GM10248 (cell line): ENCODE results near the gene SCARB1.

ENCODE experiments used
- CTCF ChIA-PET: fragments of 300-600 bp; sonication (Branson Sonifier 250); formaldehyde crosslinking; extraction: SDS; loops from one replicate; lab custom pipeline; 2021; ENCODE audit warnings: antibody characterized with exemption; lab: Yijun Ruan, JAX
- POLR2A ChIA-PET: fragments of 350-650 bp; sonication (Branson Sonifier 250); formaldehyde crosslinking; extraction: SDS; loops from one replicate; lab custom pipeline; 2020; ENCODE audit warnings: antibody characterized with exemption; lab: Yijun Ruan, JAX
- DNase-seq: peaks from one replicate; pipeline ENCODE4 v3.0.0; 2012; ENCODE audit errors: extremely low spot score
- TF ChIP-seq, protein P1 (sequence below): IDR thresholded peaks from 2 replicates; pipeline ENCODE4 v1.5.1; 2012; ENCODE audit warnings: mild to moderate bottlenecking, low read depth; ENCODE audit errors: extremely low read depth, missing control alignments, control extremely low read depth

SCARB1 gene

GRCh38 chr12:124795081-124795948 is 68.3 kb downstream of the SCARB1 start:
- ChIA-PET POLR2A (no interaction called here), CTCF (interaction anchor here (2.8 kb wide), 1 partner anchor 9 kb away, joined by 8 read pairs; no protein-coding TSS in a partner anchor)
- peak; percentile 82 for DNase-seq
- TF ChIP-seq, protein P1, sequence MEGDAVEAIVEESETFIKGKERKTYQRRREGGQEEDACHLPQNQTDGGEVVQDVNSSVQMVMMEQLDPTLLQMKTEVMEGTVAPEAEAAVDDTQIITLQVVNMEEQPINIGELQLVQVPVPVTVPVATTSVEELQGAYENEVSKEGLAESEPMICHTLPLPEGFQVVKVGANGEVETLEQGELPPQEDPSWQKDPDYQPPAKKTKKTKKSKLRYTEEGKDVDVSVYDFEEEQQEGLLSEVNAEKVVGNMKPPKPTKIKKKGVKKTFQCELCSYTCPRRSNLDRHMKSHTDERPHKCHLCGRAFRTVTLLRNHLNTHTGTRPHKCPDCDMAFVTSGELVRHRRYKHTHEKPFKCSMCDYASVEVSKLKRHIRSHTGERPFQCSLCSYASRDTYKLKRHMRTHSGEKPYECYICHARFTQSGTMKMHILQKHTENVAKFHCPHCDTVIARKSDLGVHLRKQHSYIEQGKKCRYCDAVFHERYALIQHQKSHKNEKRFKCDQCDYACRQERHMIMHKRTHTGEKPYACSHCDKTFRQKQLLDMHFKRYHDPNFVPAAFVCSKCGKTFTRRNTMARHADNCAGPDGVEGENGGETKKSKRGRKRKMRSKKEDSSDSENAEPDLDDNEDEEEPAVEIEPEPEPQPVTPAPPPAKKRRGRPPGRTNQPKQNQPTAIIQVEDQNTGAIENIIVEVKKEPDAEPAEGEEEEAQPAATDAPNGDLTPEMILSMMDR, result no peak

GRCh38 chr12:124792961-124793441 is 70.7 kb downstream of the SCARB1 start:
- DNase-seq, result no peak
- CTCF ChIA-PET, result interaction anchor here (1.5 kb wide), 1 partner anchor 114 kb away, joined by 5 read pairs; no protein-coding TSS in a partner anchor
- TF ChIP-seq, protein P1, result no peak
- POLR2A ChIA-PET, result no interaction called here

GRCh38 chr12:124792156-124792555 is 71.5 kb downstream of the SCARB1 start:
- DNase-seq, result no peak
- CTCF ChIA-PET, result interaction anchor here (1.5 kb wide), 1 partner anchor 115 kb away, joined by 5 read pairs; no protein-coding TSS in a partner anchor
- TF ChIP-seq, protein P1, result no peak
- POLR2A ChIA-PET, result no interaction called here

DNA sequence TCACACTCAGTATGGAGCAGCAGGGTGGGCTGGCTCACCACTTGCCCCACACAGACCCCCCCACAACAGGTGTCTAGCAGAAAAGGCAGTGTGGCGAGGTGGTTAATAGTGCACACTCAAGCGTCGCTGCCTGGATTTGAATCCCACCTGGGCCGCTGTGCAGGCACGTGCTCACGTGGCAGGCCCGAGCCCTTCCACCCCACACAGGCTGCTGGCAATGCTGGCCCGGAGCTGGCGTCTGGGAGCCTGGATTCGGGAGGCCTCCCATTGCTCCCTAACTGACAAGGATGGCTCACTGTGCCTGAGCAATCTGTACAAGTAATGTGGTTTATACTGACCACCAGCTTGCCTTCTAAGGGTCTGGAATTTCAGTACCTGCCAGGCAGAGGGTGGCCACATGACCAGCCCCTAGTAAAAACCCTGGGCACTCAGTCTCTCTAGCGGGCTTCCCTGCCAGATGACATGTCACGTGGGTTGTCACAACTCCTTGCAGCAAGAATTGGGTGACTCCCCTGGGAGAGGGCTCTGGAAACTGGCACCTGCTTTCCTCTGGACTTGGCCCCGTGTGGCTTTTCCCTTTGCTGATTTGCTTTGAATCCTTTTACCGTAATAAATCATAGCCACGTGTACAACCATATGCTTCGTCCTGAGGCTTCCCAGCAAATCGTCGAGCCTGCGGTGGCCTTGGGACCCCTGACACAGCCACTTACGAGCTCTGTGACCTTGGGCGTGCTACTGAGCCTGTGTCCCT is 72.8 kb downstream of the SCARB1 start:
- CTCF ChIA-PET, result no interaction called here
- POLR2A ChIA-PET, result no interaction called here
- TF ChIP-seq, protein P1, result no peak
- no peak for DNase-seq

GRCh38 chr12:124788936-124789555 is 74.6 kb downstream of the SCARB1 start:
- POLR2A ChIA-PET, result no interaction called here
- TF ChIP-seq, protein P1, result no peak
- CTCF ChIA-PET, result interaction anchor here (2.2 kb wide), 1 partner anchor 17 kb away, joined by 6 read pairs; no protein-coding TSS in a partner anchor
- DNase-seq, result no peak
